H1 (cell line): ENCODE measurements around the gene FAM83B. TPM values are rescaled to one million over a fixed set of nuclear protein-coding genes. Genes with fewer than 3 reads are reported as not detected.

Experiments used
- CTCF ChIA-PET: fragments of 300-600 bp; sonication (Branson Sonifier 250); formaldehyde crosslinking; loops from one replicate; lab custom pipeline; 2021; ENCODE audit not compliant: partially characterized antibody; lab: Charles Lee
- POLR2A ChIA-PET: fragments of 300-600 bp; sonication (Branson Sonifier 250); formaldehyde crosslinking; loops from one replicate; lab custom pipeline; 2021; ENCODE audit warnings: inconsistent platforms; ENCODE audit not compliant: partially characterized antibody; lab: Charles Lee
- DNase-seq, 2 experiments: peaks; one replicate each; pipeline versions ENCODE4 v3.0.0 to v3.0.0-alpha.2; 2010 to 2022; ENCODE audit warnings: low spot score in 2 of 2, low read depth in 1 of 2, mixed read lengths in 1 of 2
- FAIRE-seq: peaks from 2 replicates; lab custom pipeline; 2011; peaks lifted over from hg19 to GRCh38; lab: Jason Lieb, UNC
- H2AFZ ChIP-seq: 2 replicates; pipeline ENCODE4 v1.8.1; 2012; ENCODE audit warnings: low read length, inconsistent platforms
- H2AK5ac ChIP-seq: 2 replicates; pipeline ENCODE4 v1.6.1; 2013; ENCODE audit warnings: low read depth, low read length
- H2BK120ac ChIP-seq: replicated peaks from 2 replicates; pipeline ENCODE3; 2013; ENCODE audit warnings: low read depth, low read length, inconsistent platforms
- H2BK12ac ChIP-seq: 2 replicates; pipeline ENCODE4 v1.6.1; 2013; ENCODE audit warnings: low read depth, low read length
- H2BK15ac ChIP-seq: 2 replicates; pipeline ENCODE4 v1.6.1; 2013; ENCODE audit warnings: low read length
- H2BK20ac ChIP-seq: 2 replicates; pipeline ENCODE4 v1.6.1; 2013; ENCODE audit warnings: low read length
- H2BK5ac ChIP-seq: 2 replicates; pipeline ENCODE4 v1.6.1; 2013; ENCODE audit warnings: low read depth, low read length
- H3K14ac ChIP-seq: 2 replicates; pipeline ENCODE4 v1.6.1; 2013; ENCODE audit warnings: inconsistent platforms; ENCODE audit not compliant: insufficient read length
- H3K18ac ChIP-seq: 2 replicates; pipeline ENCODE4 v1.6.1; 2013; ENCODE audit warnings: low read length; ENCODE audit errors: extremely low read depth
- H3K23ac ChIP-seq: 2 replicates; pipeline ENCODE4 v1.6.1; 2013; ENCODE audit warnings: inconsistent platforms; ENCODE audit not compliant: insufficient read length
- H3K23me2 ChIP-seq: 2 replicates; pipeline ENCODE4 v1.6.1; 2013; ENCODE audit warnings: low read depth, low read length
- H3K27ac ChIP-seq: 2 replicates; pipeline ENCODE4 v1.6.1; 2011; ENCODE audit warnings: low read depth, low read length, inconsistent platforms
- H3K27me3 ChIP-seq, 4 experiments: replicated peaks in 1 of 4; 1 replicate in 1 of 4; 2 replicates in 3 of 4; pipeline versions ENCODE4 v1.6.1 to v1.8.1; 2011 to 2013; ENCODE audit warnings: low read length in 3 of 4, mild to moderate bottlenecking in 3 of 4, inconsistent platforms in 2 of 4, mixed read lengths in 2 of 4, moderate library complexity in 1 of 4; ENCODE audit not compliant: control insufficient read depth in 3 of 4, insufficient read depth in 3 of 4; ENCODE audit errors: extremely low read depth in 1 of 4
- H3K36me3 ChIP-seq, 4 experiments: 2 replicates each; pipeline versions ENCODE4 v1.6.1 to v1.8.1; 2011 to 2013; ENCODE audit warnings: mild to moderate bottlenecking in 4 of 4, low read length in 3 of 4, moderate library complexity in 2 of 4, control low read depth in 1 of 4, inconsistent platforms in 1 of 4; ENCODE audit not compliant: insufficient read depth in 4 of 4, control insufficient read depth in 2 of 4
- H3K4ac ChIP-seq: replicated peaks from 2 replicates; pipeline ENCODE3; 2013; ENCODE audit warnings: low read length, low read depth, mixed read lengths, inconsistent platforms; ENCODE audit not compliant: insufficient read length
- H3K4me1 ChIP-seq, 4 experiments: replicated peaks in 1 of 4; 1 replicate in 1 of 4; 2 replicates in 3 of 4; pipeline versions ENCODE4 v1.6.1 to v1.8.1; 2011 to 2013; ENCODE audit warnings: low read length in 3 of 4, inconsistent platforms in 2 of 4, mixed read lengths in 1 of 4; ENCODE audit not compliant: insufficient read depth in 4 of 4, control insufficient read depth in 3 of 4
- H3K4me2 ChIP-seq, 2 experiments: 2 replicates each; pipeline versions ENCODE4 v1.6.1 to v1.8.1; 2011 to 2013; ENCODE audit warnings: low read depth in 2 of 2, low read length in 2 of 2, control low read depth in 1 of 2, inconsistent platforms in 1 of 2, mild to moderate bottlenecking in 1 of 2; ENCODE audit not compliant: insufficient read depth in 1 of 2
- H3K4me3 ChIP-seq, 4 experiments: fragments of 200-600, 300-600 bp in 1 of 4; sonication (generic), shearing (Covaris generic), sonication (Bioruptor Twin) in 1 of 4; 2 replicates each; pipeline versions ENCODE4 v1.5.1 to v1.8.1; 2011 to 2016; ENCODE audit warnings: low read length in 4 of 4, low read depth in 3 of 4, control low read depth in 2 of 4, inconsistent platforms in 2 of 4, mild to moderate bottlenecking in 2 of 4, mixed read lengths in 1 of 4, moderate library complexity in 1 of 4; ENCODE audit not compliant: insufficient read depth in 2 of 4; ENCODE audit errors: extremely low read depth in 1 of 4
- H3K56ac ChIP-seq: replicated peaks from 2 replicates; pipeline ENCODE3; 2013; ENCODE audit warnings: low read depth, mild to moderate bottlenecking, mixed read lengths, low read length, inconsistent platforms; ENCODE audit not compliant: insufficient read length
- H3K79me1 ChIP-seq: 2 replicates; pipeline ENCODE4 v1.6.1; 2013; ENCODE audit warnings: low read depth, low read length, control low read depth
- H3K79me2 ChIP-seq, 2 experiments: 2 replicates each; pipeline versions ENCODE4 v1.6.1 to v1.8.1; 2012 to 2013; ENCODE audit warnings: low read length in 2 of 2, mild to moderate bottlenecking in 2 of 2, inconsistent platforms in 1 of 2; ENCODE audit not compliant: insufficient read depth in 2 of 2, control insufficient read depth in 1 of 2
- H3K9ac ChIP-seq, 4 experiments: replicated peaks in 1 of 4; 1 replicate in 1 of 4; 2 replicates in 3 of 4; pipeline versions ENCODE4 v1.6.1 to v1.8.1; 2011 to 2013; ENCODE audit warnings: low read depth in 3 of 4, low read length in 3 of 4, control low read depth in 2 of 4, mild to moderate bottlenecking in 2 of 4, moderate library complexity in 2 of 4, inconsistent platforms in 1 of 4; ENCODE audit errors: extremely low read depth in 1 of 4
- H3K9me3 ChIP-seq, 2 experiments: 2 replicates each; pipeline versions ENCODE4 v1.6.1 to v1.8.1; 2012 to 2013; ENCODE audit warnings: mild to moderate bottlenecking in 2 of 2, moderate library complexity in 2 of 2, control low read depth in 1 of 2, inconsistent platforms in 1 of 2, low read depth in 1 of 2, low read length in 1 of 2, mixed read lengths in 1 of 2; ENCODE audit not compliant: insufficient read depth in 2 of 2
- H4K20me1 ChIP-seq, 2 experiments: replicated peaks in 1 of 2; 2 replicates each; pipeline versions ENCODE3 to v1.8.1; 2011 to 2013; ENCODE audit warnings: inconsistent platforms in 2 of 2, low read length in 2 of 2, mild to moderate bottlenecking in 1 of 2; ENCODE audit not compliant: insufficient read depth in 2 of 2, control insufficient read depth in 1 of 2
- H4K5ac ChIP-seq: 2 replicates; pipeline ENCODE4 v1.6.1; 2013; ENCODE audit warnings: low read length, low read depth, mixed read lengths, inconsistent platforms; ENCODE audit not compliant: insufficient read length
- H4K8ac ChIP-seq: 2 replicates; pipeline ENCODE4 v1.8.0; 2013; ENCODE audit warnings: mild to moderate bottlenecking, moderate library complexity, low read length, inconsistent platforms; ENCODE audit not compliant: insufficient read depth; ENCODE audit errors: extremely low read depth
- H4K91ac ChIP-seq: replicated peaks from 2 replicates; pipeline ENCODE3; 2013; ENCODE audit warnings: low read length, mixed read lengths, inconsistent platforms; ENCODE audit not compliant: insufficient read length
- KDM1A ChIP-seq: fragments of 200-600, 300-600 bp; sonication (generic); IDR thresholded peaks from 2 replicates; pipeline ENCODE4 v1.7.1; 2016; ENCODE audit warnings: mild to moderate bottlenecking, low read length, borderline replicate concordance
- WGBS, 2 experiments: shearing (Covaris generic) in 1 of 2; methylation state at CpG; one replicate each; pipeline versions ENCODE4 v1.1.6 to v1.1.7; 2013 to 2015; ENCODE audit warnings: low lambda C conversion rate in 2 of 2, mixed read lengths in 2 of 2, inconsistent platforms in 1 of 2, low coverage in 1 of 2, missing lambda C conversion rate in 1 of 2; ENCODE audit not compliant: insufficient replicate concordance in 2 of 2, insufficient coverage in 1 of 2, insufficient read length in 1 of 2; ENCODE audit errors: extremely low coverage in 1 of 2, missing lambda C conversion rate in 1 of 2; 5-methylcytosine and 5-hydroxymethylcytosine counted together
- polyA plus RNA-seq, 7 experiments: library from polyadenylated mRNA; depleted of rRNA in 3 of 7; stranded (reverse) in 5 of 7; unstranded in 2 of 7; fragments of >200 nt in 5 of 7; fragments of 200-250 nt in 2 of 7; gene quantifications; 1 replicate in 5 of 7; 2 replicates in 1 of 7; 4 replicates in 1 of 7; pipeline versions ENCODE4 v1.2.1 to v1.2.3, GENCODE V29; 2011 to 2013; ENCODE audit warnings: missing spikeins in 2 of 7, mixed read lengths in 2 of 7
- total RNA-seq: library from RNA; stranded (reverse); fragmentation: NEBNext Ultra II Directional; extraction: Animal tissue kit (Norgen Biotek cat#: 25700); gene quantifications from 2 replicates; pipeline ENCODE4 v1.2.1, GENCODE V29; 2021

The FAM83B gene
- total and polyA plus RNA-seq, 2 of the 8 experiments (the other 6 are each of a cell fraction or from before 2014, with no cell fraction given) = 0.71 to 5.7 TPM

GRCh38 chr6:54805077-54805476 is 41.5 kb upstream of the FAM83B start:
- H3K27me3 ChIP-seq = no peaks in the 10 kb centered on the region
- no peaks in the 10 kb centered on the region for H3K79me2 ChIP-seq
- H3K27ac ChIP-seq = no peak overlapping the region
- peaks cover 0 to 10% (median 6%) of the 10 kb centered on the region in 4 experiments; a peak in 4 of 7 replicates for H3K4me1 ChIP-seq
- no peak overlapping the region for H3K4me2 ChIP-seq
- no peaks in the 10 kb centered on the region for H3K9me3 ChIP-seq
- WGBS, 2 experiments = 94% methylated on average over 1 of the region's 1 CpG; no CpG with 5 or more reads in 1 of the 2 experiments
- no peak overlapping the region for H3K56ac ChIP-seq
- no peak overlapping the region for H2BK12ac ChIP-seq
- H4K91ac ChIP-seq = no peak overlapping the region
- ChIA-PET CTCF (interaction anchor here (0.9 to 1.2 kb wide), 2 partner anchors 42 to 87 kb away, joined by 3 to 4 read pairs; no protein-coding TSS in a partner anchor), POLR2A (no interaction called here)
- no peak overlapping the region for H2BK5ac ChIP-seq
- H2AFZ ChIP-seq = no peak overlapping the region
- H3K14ac ChIP-seq = no peak overlapping the region
- H3K23ac ChIP-seq = no peak overlapping the region
- H3K18ac ChIP-seq = no peak overlapping the region
- H3K23me2 ChIP-seq = no peaks in the 10 kb centered on the region
- no peak overlapping the region for H2BK120ac ChIP-seq
- H4K8ac ChIP-seq = no peak overlapping the region
- no peak overlapping the region for H2AK5ac ChIP-seq
- FAIRE-seq = no peak
- H3K9ac ChIP-seq = no peak overlapping the region
- H3K36me3 ChIP-seq = no peaks in the 10 kb centered on the region
- no peak for DNase-seq
- H3K79me1 ChIP-seq = no peaks in the 10 kb centered on the region
- H4K5ac ChIP-seq = no peak overlapping the region
- no peak overlapping the region for H3K4ac ChIP-seq
- no peak overlapping the region for H3K4me3 ChIP-seq
- no peak overlapping the region for H2BK20ac ChIP-seq
- H2BK15ac ChIP-seq = no peak overlapping the region
- H4K20me1 ChIP-seq = no peaks in the 10 kb centered on the region
- TF ChIP-seq KDM1A = no peak
